GM18520 (cell line): ENCODE data around the gene ARIH2.

Source experiments
- ATAC-seq: cut with Tn5 transposase; IDR thresholded peaks from one replicate; pipeline ENCODE4 v1.9.1; 2021; ENCODE audit not compliant: unreplicated experiment

Gene ARIH2

DNA sequence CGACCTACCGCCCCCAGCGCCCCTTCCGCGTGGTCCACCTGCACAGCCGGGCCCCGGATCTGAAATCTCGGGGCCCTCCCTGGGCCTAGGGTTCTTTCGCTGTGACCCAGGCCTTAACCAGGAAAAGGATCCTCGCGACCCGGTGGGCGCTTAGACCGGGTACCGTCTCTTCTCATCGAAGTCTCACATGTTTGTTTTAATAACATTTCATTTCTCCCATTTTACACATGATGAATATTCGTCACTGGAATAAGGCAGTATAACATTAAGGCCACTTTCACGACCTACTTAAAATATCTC lies 100.0 kb downstream of the ARIH2 start:
- no peak for ATAC-seq

DNA sequence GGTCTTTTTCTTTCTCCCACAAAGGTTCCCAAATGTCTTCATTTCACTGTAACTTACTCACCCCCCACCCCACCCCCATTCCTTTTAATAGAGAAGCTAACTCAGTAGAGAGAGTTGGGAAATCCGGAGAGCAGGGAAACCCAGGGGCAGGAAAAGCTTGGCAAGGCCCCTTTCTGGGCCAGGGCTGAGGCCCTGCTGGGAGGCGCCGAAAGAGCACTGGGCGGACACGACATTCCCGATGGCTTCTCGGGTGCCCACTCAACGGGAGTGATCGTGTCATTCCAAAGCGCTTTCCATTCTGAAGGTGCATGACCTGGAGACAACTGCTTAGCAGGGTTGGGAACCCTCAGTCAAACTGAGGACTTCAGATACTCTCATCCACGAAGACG lies 101.3 kb downstream of the ARIH2 start:
- no peak for ATAC-seq

DNA sequence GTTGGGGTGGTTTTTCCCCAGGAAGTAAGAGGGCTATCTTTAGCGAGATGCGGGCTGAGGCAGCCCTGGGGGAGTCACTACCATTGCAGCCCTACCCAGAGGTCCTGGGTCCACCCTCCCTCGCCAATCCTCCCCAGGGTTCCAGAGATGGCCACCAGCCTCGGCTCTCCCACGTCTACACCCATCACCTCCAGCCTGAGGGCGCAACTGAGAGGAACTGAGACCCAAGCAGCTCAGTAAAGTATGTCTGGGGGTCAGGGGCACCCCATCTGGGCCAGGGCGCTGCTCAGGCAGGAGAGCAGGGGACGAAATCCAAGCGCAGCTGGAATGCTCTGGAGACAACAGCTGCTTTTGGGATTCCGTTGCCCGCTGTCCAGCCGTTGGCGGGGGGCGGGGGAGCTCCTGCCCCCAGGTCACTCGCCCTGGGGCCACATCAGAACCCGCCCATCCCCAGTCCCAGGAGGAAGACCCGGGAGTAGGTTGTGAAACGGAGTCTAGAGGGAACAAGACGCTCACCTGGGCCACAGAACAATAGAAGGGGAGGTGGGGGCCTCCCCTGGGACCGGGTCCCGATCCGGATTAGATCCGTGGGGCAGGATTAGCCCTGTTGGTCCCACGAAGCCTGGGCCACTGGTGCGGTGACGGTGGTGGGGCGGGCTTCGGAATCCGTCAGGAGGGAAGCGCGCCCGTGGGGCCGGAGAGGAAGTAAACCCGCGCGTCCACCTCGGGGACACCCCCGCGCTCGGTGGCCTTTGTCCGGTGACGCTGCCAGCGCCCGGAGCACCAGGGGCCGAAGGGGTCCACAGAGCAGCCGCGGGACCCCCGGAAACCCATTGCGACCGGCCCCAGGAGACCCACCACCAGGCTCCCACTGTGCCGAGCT lies 101.9 kb downstream of the ARIH2 start:
- no peak for ATAC-seq

DNA sequence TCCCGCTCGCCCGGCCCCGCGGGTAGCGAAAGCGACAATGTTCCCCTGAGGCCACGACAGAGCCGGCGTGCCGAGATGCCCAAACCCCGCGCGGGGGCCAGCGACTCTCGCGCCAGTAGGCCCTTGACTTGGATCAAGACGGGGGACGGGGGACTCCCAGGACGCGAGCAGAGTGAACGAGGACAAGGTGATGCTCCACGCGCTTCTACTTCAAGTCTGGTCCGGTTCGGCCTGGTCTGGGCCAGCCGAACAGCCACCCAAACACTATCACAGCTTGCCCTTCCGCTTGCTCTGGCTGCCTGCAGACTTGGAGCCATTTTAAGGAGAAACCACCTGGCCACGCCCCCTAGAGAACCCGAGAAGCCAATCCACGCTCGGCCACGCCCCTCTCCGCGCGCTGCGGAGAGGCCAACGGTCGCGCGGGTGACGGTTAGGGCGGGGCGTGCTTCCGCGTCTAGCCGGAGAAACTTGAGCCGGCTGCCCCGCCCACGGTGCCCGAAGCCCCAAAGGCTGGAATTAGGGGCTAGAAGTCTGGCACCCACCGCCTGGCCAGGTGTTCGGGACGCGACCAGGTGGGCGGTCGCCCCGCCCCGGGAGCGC lies 102.7 kb downstream of the ARIH2 start:
- peak; percentile 39 for ATAC-seq

DNA sequence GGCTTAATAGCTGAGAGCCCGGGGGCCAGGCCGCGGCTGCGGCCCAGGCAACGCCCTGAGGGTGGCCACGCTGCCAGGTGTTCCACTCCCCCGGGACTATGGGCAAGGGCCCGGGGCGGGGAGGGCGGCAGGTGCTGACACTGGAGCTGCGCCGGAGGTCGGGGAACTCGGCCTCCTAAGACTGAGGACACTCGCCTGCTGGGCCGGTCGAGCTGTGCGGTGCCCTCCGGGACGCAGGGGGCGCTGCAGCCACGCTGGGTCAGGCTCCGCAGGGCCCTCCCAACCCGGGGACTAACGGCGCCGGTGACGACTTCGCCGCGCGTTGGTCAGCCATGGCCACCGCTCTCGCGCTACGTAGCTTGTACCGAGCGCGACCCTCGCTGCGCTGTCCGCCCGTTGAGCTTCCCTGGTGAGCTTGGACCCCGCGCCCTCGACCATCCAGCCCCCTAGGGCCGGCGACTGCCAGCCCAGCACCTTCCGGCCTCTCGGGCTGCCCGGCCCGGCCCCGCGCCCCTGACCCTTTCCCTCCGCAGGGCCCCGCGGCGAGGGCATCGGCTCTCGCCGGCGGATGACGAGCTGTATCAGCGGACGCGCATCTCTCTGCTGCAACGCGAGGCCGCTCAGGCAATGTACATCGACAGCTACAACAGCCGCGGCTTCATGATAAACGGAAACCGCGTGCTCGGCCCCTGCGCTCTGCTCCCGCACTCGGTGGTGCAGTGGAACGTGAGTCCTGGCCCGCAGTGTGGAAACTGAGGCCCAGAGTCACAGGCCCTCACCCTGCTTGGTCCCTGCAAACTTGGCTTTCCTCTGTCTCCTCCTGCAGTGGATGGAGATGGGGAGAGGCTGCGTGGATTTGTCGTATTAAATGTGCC lies 103.4 kb downstream of the ARIH2 start, which contains the start of gene NDUFAF3:
TSS of gene NDUFAF3 (plus strand) at position 309 of the 875 bp plus-strand sequence. CDS start at position 333, 24 bp downstream.
- ATAC-seq, result peak; percentile 44

DNA sequence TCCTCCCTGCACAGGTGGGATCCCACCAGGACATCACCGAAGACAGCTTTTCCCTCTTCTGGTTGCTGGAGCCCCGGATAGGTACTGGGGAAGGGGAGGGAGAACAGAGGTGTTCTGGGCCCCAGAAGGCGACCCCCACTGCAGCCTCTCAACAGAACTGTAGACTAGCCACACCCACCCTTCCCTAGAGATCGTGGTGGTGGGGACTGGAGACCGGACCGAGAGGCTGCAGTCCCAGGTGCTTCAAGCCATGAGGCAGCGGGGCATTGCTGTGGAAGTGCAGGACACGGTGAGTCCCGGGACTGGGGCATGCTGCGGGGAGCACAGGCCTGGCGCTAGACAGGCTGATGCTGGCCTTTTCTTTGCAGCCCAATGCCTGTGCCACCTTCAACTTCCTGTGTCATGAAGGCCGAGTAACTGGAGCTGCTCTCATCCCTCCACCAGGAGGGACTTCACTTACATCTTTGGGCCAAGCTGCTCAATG lies 104.1 kb downstream of the ARIH2 start:
- no peak for ATAC-seq

DNA sequence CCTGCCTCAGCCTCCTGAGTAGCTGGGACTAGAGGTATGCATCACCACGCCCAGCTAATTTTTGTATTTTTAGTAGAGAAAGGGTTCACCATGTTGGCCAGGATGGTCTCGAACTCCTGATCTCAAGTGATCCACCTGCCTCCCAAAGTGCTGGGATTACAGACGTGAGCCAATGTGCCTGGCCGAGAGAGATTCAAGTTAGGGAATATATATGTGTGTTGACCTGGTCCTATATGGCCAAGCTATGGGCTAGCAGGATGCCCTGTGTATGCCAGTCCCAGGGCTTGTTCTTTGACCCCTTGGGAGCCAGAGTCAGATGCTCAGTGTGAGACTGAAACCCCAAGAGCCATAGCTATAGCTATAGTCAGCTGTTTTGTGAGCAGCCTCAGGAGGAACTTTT lies 105.1 kb downstream of the ARIH2 start:
- no peak for ATAC-seq

DNA sequence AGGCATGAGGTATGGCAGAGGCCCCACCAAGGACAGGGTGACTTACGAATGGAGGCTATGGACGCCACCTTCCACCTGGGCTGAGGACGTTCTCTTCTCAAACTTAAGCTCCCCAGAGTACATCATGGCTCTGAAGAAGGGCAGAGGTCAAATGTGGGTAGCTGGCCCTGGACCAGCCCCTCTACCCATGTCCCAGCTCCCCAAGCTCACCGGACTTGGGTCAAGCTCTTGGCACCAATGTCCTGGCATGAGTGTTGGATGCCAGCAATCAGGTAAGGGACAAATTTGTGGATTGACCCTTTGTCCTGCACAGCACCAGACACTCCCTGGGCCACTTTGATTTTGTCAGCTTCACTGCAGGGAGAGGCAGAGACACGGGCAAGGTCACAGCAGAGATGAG lies 105.8 kb downstream of the ARIH2 start:
- no peak for ATAC-seq

DNA sequence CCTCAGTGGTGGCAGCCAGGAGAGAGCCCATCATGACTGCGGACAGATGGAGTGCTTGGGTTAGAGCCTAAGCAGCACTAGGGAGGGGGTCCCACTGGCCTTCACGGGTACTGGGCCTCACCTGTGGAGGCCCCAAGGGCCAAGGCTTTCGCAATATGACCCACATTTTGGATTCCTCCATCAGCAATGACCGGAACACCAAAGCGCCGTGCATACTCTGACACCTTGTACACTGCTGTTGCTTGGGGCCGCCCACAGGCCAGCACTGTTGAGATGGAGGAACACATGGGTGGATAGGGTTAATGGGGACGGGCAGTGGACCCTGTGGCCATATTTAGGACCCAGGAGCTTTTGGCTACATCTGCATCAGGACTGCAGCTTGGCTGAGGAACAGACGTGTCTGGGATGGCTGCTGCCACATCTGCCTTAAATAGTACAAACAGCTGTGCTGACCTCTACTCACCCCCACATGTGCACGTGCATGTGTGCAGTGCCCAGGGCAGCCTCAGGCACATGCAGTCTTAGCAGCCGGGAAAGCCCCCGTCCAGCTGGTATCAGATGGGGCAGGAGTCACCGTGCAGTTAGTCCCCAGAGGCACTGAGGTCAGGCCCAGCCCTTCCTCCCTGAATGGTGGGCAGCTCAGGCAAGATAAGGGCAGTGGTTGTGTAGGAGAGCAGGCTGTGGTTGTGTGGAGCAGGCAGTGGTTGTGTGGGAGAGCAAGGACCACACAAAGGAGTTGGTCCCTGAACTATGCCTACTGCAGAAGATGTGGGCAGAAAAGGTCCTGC lies 106.6 kb downstream of the ARIH2 start:
- ATAC-seq, result no peak

DNA sequence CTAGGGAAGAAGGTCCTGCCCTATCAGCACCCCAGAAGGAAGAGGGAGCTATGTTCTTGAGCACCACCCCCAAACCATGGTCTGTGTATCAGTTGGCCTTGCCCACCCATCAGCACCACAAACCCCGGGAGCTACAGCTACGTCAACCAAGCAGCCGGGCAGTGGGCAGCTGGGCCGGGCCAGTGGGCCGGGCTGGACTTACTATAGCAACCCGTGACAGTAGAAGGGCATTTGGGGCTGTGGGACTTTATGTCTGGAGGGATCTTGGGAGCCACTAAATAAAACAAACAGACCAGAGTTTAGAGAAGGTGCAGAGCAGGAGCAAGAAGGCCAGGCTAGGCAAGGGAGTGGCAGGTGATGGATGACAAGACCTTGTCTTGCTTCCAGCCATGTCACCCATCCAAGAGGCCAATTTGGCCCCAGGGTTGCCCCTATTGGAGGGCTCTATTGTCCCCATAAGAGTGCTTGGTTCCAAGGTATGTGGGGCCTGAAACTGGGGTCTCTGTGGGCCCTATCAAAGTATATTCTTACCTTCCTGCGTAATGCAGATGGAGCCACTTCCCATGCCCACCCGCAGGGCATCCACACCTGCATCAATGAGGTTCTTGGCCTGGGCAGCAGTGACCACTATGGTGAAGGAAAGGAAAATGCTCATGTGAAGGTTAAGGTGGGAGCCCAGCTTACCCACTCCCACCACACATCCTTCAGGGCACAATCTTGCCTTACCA lies 107.3 kb downstream of the ARIH2 start:
- ATAC-seq, result no peak

DNA sequence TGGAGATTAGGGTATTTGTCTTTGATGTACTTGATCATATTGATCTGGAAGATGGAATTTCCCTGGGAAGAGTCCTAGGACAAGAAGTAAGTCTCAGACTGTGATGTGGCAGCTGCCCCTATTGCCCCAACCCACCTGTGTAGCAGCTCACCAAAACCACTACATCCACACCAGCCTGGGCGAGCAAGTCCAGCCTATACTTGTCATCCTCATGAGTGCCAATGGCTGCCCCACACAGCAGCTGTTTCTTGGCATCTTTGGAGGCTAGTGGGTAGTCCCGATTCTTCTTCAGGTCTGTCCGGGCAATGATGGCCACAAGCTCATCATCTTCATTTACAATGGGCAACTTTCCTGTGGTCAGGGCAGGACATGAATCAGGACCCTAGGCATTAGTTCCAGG lies 107.9 kb downstream of the ARIH2 start:
- ATAC-seq, result no peak

DNA sequence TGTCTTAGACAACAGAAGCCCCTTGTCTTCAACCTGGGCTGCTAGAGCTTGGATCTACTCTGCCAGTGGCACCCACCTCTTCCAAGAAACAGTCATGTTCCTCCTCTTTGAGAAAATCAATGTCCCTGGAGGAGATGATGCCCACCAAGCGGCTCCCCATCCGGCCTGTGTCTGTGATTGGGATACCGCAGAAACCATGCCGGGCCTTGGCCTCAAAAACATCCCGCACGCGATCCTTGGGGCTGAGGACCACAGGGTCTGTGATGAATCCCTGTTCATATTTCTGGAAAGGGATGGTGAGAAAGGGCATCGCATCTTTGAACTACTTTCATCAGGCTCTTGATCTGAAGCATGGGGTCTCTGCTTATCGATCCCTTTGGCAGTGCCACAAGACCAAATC lies 109.0 kb downstream of the ARIH2 start:
- no peak for ATAC-seq

DNA sequence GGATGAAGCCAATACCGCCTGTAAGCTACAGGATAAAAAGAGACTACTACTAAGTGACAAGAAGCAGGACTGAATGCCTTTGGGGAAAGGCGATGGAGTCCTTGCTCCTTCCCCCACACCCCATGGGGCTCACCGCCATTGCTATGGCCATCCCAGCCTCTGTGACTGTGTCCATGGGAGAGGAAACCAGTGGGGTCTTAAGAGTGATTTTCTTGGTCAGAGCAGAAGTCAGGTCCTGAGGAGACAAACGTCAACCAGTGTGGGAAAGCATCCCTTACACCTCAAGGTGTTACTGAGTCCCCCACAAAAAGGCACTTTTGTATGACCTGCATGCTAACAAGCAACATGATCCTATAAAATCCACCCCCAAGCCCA lies 109.6 kb downstream of the ARIH2 start:
- ATAC-seq, result no peak

DNA sequence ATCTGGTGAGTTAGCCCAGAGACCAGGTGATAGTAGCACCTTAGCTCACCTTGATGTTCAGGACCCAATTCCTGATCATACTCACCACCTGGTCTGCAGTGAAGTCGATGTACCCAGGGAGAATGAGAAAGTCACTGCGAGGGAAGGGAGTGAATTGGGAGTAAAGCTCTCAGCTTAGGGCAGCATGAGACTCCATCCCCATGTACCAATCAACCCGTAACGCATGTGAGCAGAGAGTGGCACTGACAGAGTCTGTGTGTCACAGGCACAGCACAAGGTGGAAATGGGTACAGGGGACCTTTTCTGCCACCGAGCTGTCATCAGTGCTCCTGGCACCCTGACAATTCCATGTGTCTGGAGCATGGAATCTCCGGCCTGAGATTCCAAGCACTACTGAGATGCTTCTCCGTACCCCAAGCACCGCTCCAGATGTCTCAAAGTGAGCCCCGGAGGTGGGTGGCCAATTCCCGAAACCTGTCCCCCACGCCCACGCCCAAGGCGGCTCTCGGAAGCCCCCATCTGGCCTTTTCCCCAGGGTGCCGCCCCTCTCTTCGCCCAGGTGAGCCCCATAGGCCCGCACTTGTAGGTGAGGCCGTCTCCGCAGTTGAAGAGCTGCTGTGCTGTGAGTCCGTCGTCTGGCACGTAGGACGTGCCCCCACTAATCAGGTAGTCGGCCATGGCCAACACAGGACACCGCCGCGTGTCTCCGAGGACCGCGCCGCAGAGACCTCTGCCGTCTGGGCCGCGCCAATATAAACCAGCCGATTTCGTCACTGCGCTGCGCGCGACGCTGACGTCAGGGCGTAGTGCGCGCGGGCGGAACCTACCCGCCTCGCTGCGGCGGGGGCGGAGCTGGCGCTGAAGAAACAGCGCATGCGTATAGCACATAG lies 110.3 kb downstream of the ARIH2 start, which contains the start of gene IMPDH2:
TSS of gene IMPDH2 (minus strand) at position 726 of the 890 bp plus-strand sequence. CDS start at position 678, 48 bp downstream.
- peak; percentile 85 for ATAC-seq

DNA sequence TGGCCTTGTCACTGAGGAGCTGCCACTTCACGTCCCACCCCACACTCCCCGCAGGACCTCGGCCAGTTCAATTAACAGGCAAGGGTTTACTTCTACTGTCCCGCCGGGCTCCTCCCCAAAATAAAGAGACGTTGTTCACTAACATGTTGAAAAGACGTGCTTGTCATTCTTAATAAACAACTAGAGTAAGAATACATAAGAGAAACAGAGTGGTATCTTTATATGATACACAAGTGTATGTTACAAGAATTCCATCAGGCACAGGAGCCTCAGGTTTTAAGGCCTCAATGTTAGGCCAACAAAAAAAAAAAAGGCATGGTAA lies 110.9 kb downstream of the ARIH2 start:
- ATAC-seq, result no peak

DNA sequence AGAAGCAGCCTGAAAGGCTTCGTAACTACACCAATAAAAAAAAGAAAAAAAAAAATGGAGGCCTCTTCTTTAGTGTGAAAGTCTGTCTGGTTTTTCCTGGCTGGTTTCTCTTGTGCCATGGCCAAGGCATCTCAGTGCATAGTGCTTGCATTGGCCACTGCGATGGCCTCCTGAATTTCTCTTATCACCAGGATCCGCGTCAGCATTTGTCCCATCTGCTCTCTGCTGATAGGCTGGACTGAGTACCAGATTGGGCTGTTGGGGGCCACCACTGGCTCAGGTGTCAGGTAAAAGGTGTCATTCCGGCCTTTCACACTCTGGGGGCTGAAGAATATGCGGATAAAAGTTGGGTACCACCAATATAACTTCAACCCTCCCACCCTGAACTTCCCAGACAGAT lies 111.7 kb downstream of the ARIH2 start:
- no peak for ATAC-seq

DNA sequence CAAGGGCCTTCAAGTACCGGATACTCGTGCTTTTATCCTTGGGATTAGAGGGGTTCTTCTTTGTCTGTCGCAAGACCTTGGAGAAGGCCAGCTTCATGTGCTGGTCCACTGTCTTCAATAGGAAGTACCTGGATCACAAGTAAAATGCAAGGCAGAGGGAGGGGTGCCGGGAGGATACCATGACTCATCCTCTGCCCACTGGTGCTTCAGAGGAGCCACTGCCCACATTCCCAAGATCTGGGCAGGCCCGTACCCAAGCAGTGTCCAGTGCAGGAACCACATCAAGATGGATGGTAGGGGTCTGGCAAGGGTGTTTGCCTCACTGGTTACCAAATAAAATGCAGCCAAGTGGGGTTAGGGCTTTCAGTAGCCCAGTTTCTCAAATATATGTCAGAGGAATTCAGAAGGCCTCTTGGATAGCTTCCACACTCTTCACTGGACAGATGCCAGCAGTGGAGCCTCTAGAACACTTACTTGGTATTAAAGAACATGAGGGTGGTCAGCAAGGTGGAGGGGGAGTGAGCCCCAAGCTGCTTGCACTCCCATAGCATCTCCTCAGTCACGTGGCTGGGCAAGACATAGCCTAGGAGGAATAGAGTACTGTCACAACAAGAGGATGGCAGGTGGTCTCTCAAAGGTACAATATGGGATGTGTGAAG lies 114.1 kb downstream of the ARIH2 start:
- no peak for ATAC-seq

DNA sequence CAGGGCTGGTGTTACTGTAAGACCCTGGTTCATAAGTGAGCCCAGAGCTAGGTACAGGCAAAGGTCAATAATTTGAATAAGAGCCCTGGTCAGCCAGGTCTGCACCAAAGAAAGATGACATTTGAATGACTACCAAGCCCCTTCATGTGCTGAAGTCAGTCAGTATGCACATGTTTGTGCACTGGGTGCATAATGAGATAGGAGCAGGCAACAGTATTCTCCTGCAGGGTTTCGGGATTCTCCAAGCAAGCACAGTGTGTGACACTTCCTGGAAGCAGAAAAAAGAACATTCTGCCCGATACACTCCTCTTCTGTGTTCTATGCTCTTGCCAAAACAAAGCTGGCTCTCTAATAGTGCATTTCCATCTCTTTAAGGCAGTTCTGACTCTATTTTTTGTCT lies 116.0 kb downstream of the ARIH2 start:
- no peak for ATAC-seq

DNA sequence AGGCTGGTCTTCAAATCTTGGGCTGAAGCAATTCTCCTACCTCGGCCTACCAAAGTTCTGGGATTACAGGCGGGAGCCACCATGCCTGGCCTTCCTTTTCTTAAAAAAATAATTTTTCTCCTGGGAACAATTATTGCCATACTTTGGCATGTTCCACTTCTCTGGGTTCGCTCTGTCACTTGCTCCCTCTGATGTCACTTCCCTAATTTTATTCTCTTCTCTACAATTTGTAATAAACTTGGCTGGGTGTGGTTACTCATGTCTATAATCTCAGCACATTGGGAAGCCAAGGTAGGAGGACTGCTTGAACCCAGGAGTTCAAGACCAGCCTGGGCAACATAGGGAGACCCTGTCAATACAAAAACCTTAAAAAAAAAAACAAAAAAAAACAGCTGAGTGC lies 116.6 kb downstream of the ARIH2 start:
- no peak for ATAC-seq
